Measurements from ENCODE around the gene CORO6. TPM values are rescaled to one million over a fixed set of nuclear protein-coding genes. Genes with fewer than 3 reads are reported as not detected.

The CORO6 gene
- total and polyA plus RNA-seq, 2 experiments from 2014 or later, result 2.6 to 5.2 TPM

- no peak for TF ChIP-seq ZNF462 (CRISPR knock-in tag; IDR thresholded peaks at IDR 0.05)
- no peak for TF ChIP-seq JUNB (IDR thresholded peaks at IDR 0.05; ENCODE audit: unreplicated experiment)
- TF ChIP-seq NANOG (IDR thresholded peaks at IDR 0.05; ENCODE audit: borderline replicate concordance), result no peak
- no peak for TF ChIP-seq ZNF331 (CRISPR knock-in tag; IDR thresholded peaks at IDR 0.05; ENCODE audit: low read depth)
Observed at GRCh38 chr17:29629839-29630238, 7.1 kb upstream of the CORO6 start (continued).

- Histone ChIP-seq H3F3A (replicated peaks; ENCODE audit: low read depth) (no peaks in the 10 kb centered on the region; the same call in 1 of the 2 replicates), H3K27ac (ENCODE audit: low read depth) (no peak overlapping the region), H3K9me2 (ENCODE audit: insufficient read depth) (0 out of 2 replicates have a peak, but pooled peaks cover 4% of the 10 kb centered on the region), H3K4me2 (no peak overlapping the region), H3K4me3 (no peak overlapping the region), H4K20me1 (replicated peaks; ENCODE audit: insufficient read depth) (no peaks in the 10 kb centered on the region), H3K79me2 (replicated peaks; ENCODE audit: insufficient read depth) (no peaks in the 10 kb centered on the region), H2AFZ (no peak overlapping the region), H3K36me3 (ENCODE audit: insufficient read depth) (no peaks in the 10 kb centered on the region), H3K4me1 (ENCODE audit: insufficient read depth) (peaks cover 6% of the 10 kb centered on the region), H3K27me3 (ENCODE audit: insufficient read depth) (peaks cover 10% of the 10 kb centered on the region)
- ATAC-seq (no peak), DNase-seq (ENCODE audit: low spot score) (no peak)
- H3K4me1 Mint-ChIP-seq, result peaks cover 12% of the 10 kb centered on the region
- H3K4me3 Mint-ChIP-seq, result no peak overlapping the region
- H3K9me3 Mint-ChIP-seq, result no peaks in the 10 kb centered on the region
- peaks cover 4% of the 10 kb centered on the region for H3K27me3 Mint-ChIP-seq (ENCODE audit: insufficient read depth, low read depth, poor library complexity)
- no peak for TF ChIP-seq EZH2 (IDR thresholded peaks at IDR 0.05; ENCODE audit: low read depth, unreplicated experiment)
- H3K27ac Mint-ChIP-seq, result no peak overlapping the region
- H3K36me3 Mint-ChIP-seq (ENCODE audit: low read depth), result no peaks in the 10 kb centered on the region; the same call in 2 of the 3 replicates
Observed at GRCh38 chr17:29628644-29629043, 5.9 kb upstream of the CORO6 start.
